ENCODE results near the gene CLDN10.
A peak's percentile ranks its signal among the peaks of the same experiment; 100 is the strongest.

CLDN10 gene

GRCh38 chr13:95541308-95541707 is 11.2 kb upstream of the CLDN10 start:
- no peaks in the 10 kb centered on the region for H3K9me3 ChIP-seq (ENCODE audit: control insufficient read depth, low read length)
- no peak overlapping the region for H3K27ac ChIP-seq (ENCODE audit: low read depth, low read length, severe bottlenecking)
- H3K4me3 ChIP-seq (ENCODE audit: extremely low read depth, insufficient read depth, low read length, poor library complexity, severe bottlenecking), result no peak overlapping the region
- H3K36me3 ChIP-seq (ENCODE audit: control insufficient read depth, insufficient read depth, low read length), result no peaks in the 10 kb centered on the region
- no peaks in the 10 kb centered on the region for H3K4me1 ChIP-seq (ENCODE audit: control insufficient read depth, insufficient read depth, low read length, poor library complexity, severe bottlenecking)
- no CpG with 5 or more reads among the region's 2 CpGs for WGBS, 2 experiments (ENCODE audit: insufficient coverage in 2 of 2)

GRCh38 chr13:95541911-95542474 is 10.5 kb upstream of the CLDN10 start:
- H3K36me3 ChIP-seq (ENCODE audit: control insufficient read depth, insufficient read depth, low read length), result no peaks in the 10 kb centered on the region
- 88 to 100% methylated on average over 3 to 5 of the region's 8 CpGs for WGBS, 2 experiments (ENCODE audit: insufficient coverage in 2 of 2)

GRCh38 chr13:95544293-95544692 is 8.2 kb upstream of the CLDN10 start:
- H3K27ac ChIP-seq (ENCODE audit: low read depth, low read length, severe bottlenecking), result no peak overlapping the region
- H3K9me3 ChIP-seq (ENCODE audit: control insufficient read depth, low read length), result no peaks in the 10 kb centered on the region
- H3K4me1 ChIP-seq (ENCODE audit: control insufficient read depth, insufficient read depth, low read length, poor library complexity, severe bottlenecking), result peaks cover 16% of the 10 kb centered on the region
- 100% methylated on average over 1 of the region's 2 CpGs; no CpG with 5 or more reads in 1 of the 2 experiments for WGBS, 2 experiments (ENCODE audit: insufficient coverage in 2 of 2)
- H3K36me3 ChIP-seq (ENCODE audit: control insufficient read depth, insufficient read depth, low read length), result no peaks in the 10 kb centered on the region
- H3K4me3 ChIP-seq (ENCODE audit: extremely low read depth, insufficient read depth, low read length, poor library complexity, severe bottlenecking), result no peak overlapping the region

More at GRCh38 chr13:95541911-95542474, 10.5 kb upstream of the CLDN10 start:
- Histone ChIP-seq H3K4me3 (ENCODE audit: extremely low read depth, insufficient read depth, low read length, poor library complexity, severe bottlenecking) (no peak overlapping the region), H3K9me3 (ENCODE audit: control insufficient read depth, low read length) (no peaks in the 10 kb centered on the region), H3K4me1 (ENCODE audit: control insufficient read depth, insufficient read depth, low read length, poor library complexity, severe bottlenecking) (peaks cover 4% of the 10 kb centered on the region), H3K27ac (ENCODE audit: low read depth, low read length, severe bottlenecking) (no peak overlapping the region)

- no peak overlapping the region for H3K4me3 ChIP-seq (ENCODE audit: extremely low read depth, insufficient read depth, low read length, poor library complexity, severe bottlenecking)
- no peak overlapping the region for H3K27ac ChIP-seq (ENCODE audit: low read depth, low read length, severe bottlenecking)
- no peaks in the 10 kb centered on the region for H3K36me3 ChIP-seq (ENCODE audit: control insufficient read depth, insufficient read depth, low read length)
- peaks cover 16% of the 10 kb centered on the region for H3K4me1 ChIP-seq (ENCODE audit: control insufficient read depth, insufficient read depth, low read length, poor library complexity, severe bottlenecking)
- WGBS, 2 experiments (ENCODE audit: insufficient coverage in 2 of 2), result 25 to 35% methylated on average over 1 to 2 of the region's 3 CpGs
- H3K9me3 ChIP-seq (ENCODE audit: control insufficient read depth, low read length), result no peaks in the 10 kb centered on the region
These were observed 5.6 kb upstream of the CLDN10 start for GRCh38 chr13:95546919-95547318.

GRCh38 chr13:95547531-95548167 is 4.9 kb upstream of the CLDN10 start:
- no peaks in the 10 kb centered on the region for H3K36me3 ChIP-seq (ENCODE audit: control insufficient read depth, insufficient read depth, low read length)
- peaks cover 16% of the 10 kb centered on the region for H3K4me1 ChIP-seq (ENCODE audit: control insufficient read depth, insufficient read depth, low read length, poor library complexity, severe bottlenecking)
- H3K4me3 ChIP-seq (ENCODE audit: extremely low read depth, insufficient read depth, low read length, poor library complexity, severe bottlenecking), result no peak overlapping the region
- WGBS, 2 experiments (ENCODE audit: insufficient coverage in 2 of 2), result no CpG with 5 or more reads among the region's 6 CpGs
- H3K27ac ChIP-seq (ENCODE audit: low read depth, low read length, severe bottlenecking), result peak overlapping the region; percentile 67
- H3K9me3 ChIP-seq (ENCODE audit: control insufficient read depth, low read length), result no peaks in the 10 kb centered on the region

GRCh38 chr13:95552208-95552538 is 347 bp upstream of the CLDN10 start:
- H3K4me3 ChIP-seq (ENCODE audit: extremely low read depth, insufficient read depth, low read length, poor library complexity, severe bottlenecking), result peak overlapping the region; percentile 43
- WGBS, 2 experiments (ENCODE audit: insufficient coverage in 2 of 2), result 21 to 28% methylated on average over 8 to 16 of the region's 17 CpGs
- no peaks in the 10 kb centered on the region for H3K36me3 ChIP-seq (ENCODE audit: control insufficient read depth, insufficient read depth, low read length)
- H3K4me1 ChIP-seq (ENCODE audit: control insufficient read depth, insufficient read depth, low read length, poor library complexity, severe bottlenecking), result peaks cover 11% of the 10 kb centered on the region
- no peak overlapping the region for H3K27ac ChIP-seq (ENCODE audit: low read depth, low read length, severe bottlenecking)
- H3K9me3 ChIP-seq (ENCODE audit: control insufficient read depth, low read length), result no peaks in the 10 kb centered on the region

- 40 to 46% methylated on average over 23 to 25 of the region's 29 CpGs for whole genome bisulfite sequencing, 2 experiments (ENCODE audit: insufficient coverage in 2 of 2)
- H3K36me3 ChIP-seq (ENCODE audit: control insufficient read depth, insufficient read depth, low read length), result no peaks in the 10 kb centered on the region
- no peak overlapping the region for H3K27ac ChIP-seq (ENCODE audit: low read depth, low read length, severe bottlenecking)
- H3K4me3 ChIP-seq (ENCODE audit: extremely low read depth, insufficient read depth, low read length, poor library complexity, severe bottlenecking), result peak overlapping the region; percentile 43
- peaks cover under 1% of the 10 kb centered on the region for H3K4me1 ChIP-seq (ENCODE audit: control insufficient read depth, insufficient read depth, low read length, poor library complexity, severe bottlenecking)
- no peaks in the 10 kb centered on the region for H3K9me3 ChIP-seq (ENCODE audit: control insufficient read depth, low read length)
These were observed 1.3 kb downstream of the CLDN10 start for GRCh38 chr13:95553581-95554385.

- H3K27ac ChIP-seq (ENCODE audit: low read depth, low read length, severe bottlenecking), result no peak overlapping the region
- no peak overlapping the region for H3K4me3 ChIP-seq (ENCODE audit: extremely low read depth, insufficient read depth, low read length, poor library complexity, severe bottlenecking)
- H3K9me3 ChIP-seq (ENCODE audit: control insufficient read depth, low read length), result no peaks in the 10 kb centered on the region
- no peaks in the 10 kb centered on the region for H3K36me3 ChIP-seq (ENCODE audit: control insufficient read depth, insufficient read depth, low read length)
- H3K4me1 ChIP-seq (ENCODE audit: control insufficient read depth, insufficient read depth, low read length, poor library complexity, severe bottlenecking), result no peaks in the 10 kb centered on the region
These were observed 4.5 kb downstream of the CLDN10 start for GRCh38 chr13:95557013-95557412.

GRCh38 chr13:95559100-95559499 is 6.6 kb downstream of the CLDN10 start:
- Histone ChIP-seq H3K4me3 (ENCODE audit: extremely low read depth, insufficient read depth, low read length, poor library complexity, severe bottlenecking) (no peak overlapping the region), H3K9me3 (ENCODE audit: control insufficient read depth, low read length) (no peaks in the 10 kb centered on the region), H3K27ac (ENCODE audit: low read depth, low read length, severe bottlenecking) (no peak overlapping the region), H3K4me1 (ENCODE audit: control insufficient read depth, insufficient read depth, low read length, poor library complexity, severe bottlenecking) (no peaks in the 10 kb centered on the region), H3K36me3 (ENCODE audit: control insufficient read depth, insufficient read depth, low read length) (no peaks in the 10 kb centered on the region)
- 83 to 100% methylated on average over 1 to 3 of the region's 6 CpGs for WGBS, 2 experiments (ENCODE audit: insufficient coverage in 2 of 2)

- Histone ChIP-seq H3K9me3 (ENCODE audit: control insufficient read depth, low read length) (no peaks in the 10 kb centered on the region), H3K27ac (ENCODE audit: low read depth, low read length, severe bottlenecking) (no peak overlapping the region), H3K4me3 (ENCODE audit: extremely low read depth, insufficient read depth, low read length, poor library complexity, severe bottlenecking) (no peak overlapping the region), H3K36me3 (ENCODE audit: control insufficient read depth, insufficient read depth, low read length) (no peaks in the 10 kb centered on the region), H3K4me1 (ENCODE audit: control insufficient read depth, insufficient read depth, low read length, poor library complexity, severe bottlenecking) (no peaks in the 10 kb centered on the region)
- WGBS, 2 experiments (ENCODE audit: insufficient coverage in 2 of 2), result 93 to 98% methylated on average over 4 to 5 of the region's 6 CpGs
These were observed 7.9 kb downstream of the CLDN10 start for GRCh38 chr13:95560387-95560786.

GRCh38 chr13:95564091-95564490 is 11.6 kb downstream of the CLDN10 start:
- Histone ChIP-seq H3K4me3 (ENCODE audit: extremely low read depth, insufficient read depth, low read length, poor library complexity, severe bottlenecking) (no peak overlapping the region), H3K4me1 (ENCODE audit: control insufficient read depth, insufficient read depth, low read length, poor library complexity, severe bottlenecking) (no peaks in the 10 kb centered on the region), H3K27ac (ENCODE audit: low read depth, low read length, severe bottlenecking) (no peak overlapping the region), H3K36me3 (ENCODE audit: control insufficient read depth, insufficient read depth, low read length) (no peaks in the 10 kb centered on the region), H3K9me3 (ENCODE audit: control insufficient read depth, low read length) (no peaks in the 10 kb centered on the region)
- WGBS, 2 experiments (ENCODE audit: insufficient coverage in 2 of 2), result no CpG with 5 or more reads among the region's 3 CpGs
